ENCODE measurements around the gene RAB11FIP3.

GRCh38 chr16:554640-555365, 129.4 kb downstream of the RAB11FIP3 start:
- no peak for TF ChIP-seq CHD2 (IDR thresholded peaks at IDR 0.05; ENCODE audit: borderline replicate concordance, low read depth, low read length)
- no peak for TF ChIP-seq MYC (IDR thresholded peaks at IDR 0.05; ENCODE audit: insufficient read depth, insufficient read length, insufficient replicate concordance, low read length, severe bottlenecking)
